ENCODE measurements around the gene PFKFB3. TPM values are rescaled to one million over a fixed set of nuclear protein-coding genes. Genes with fewer than 3 reads are reported as not detected.
"Not testable (repeated sequence)": the region's sequence is repeated elsewhere in the genome, so short reads cannot be mapped to it uniquely, and the experiment has no call there.

The PFKFB3 gene
- total RNA-seq, 2 donors from 2014 or later, result 23.4 to 70.7 TPM

DNA sequence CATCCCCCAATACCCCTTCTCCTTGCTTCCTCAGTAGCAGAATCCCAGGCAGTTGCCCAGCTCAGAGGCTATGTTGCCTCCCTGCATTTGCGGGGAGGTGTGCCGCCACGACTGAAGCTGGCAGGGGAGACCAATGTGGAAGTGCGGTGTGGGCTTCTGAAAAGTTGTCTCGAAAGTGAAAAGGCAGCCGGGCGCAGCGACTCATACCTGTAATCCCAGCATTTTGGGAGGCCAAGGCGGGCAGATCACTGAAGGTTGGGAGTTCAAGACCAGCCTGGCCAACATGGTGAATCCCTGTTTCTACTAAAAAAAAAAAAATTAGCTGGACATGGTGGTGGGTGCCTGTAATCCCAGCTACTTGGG is 15.9 kb upstream of the PFKFB3 start:
- intact Hi-C loops (cut with DNase I), result no loop called here
- Histone ChIP-seq H3K4me1 (peaks cover 5% of the 10 kb centered on the region), H3K9me3 (no peaks in the 10 kb centered on the region), H3K36me3 (no peaks in the 10 kb centered on the region), H3K27ac (no peak overlapping the region), H3K4me3 (no peak overlapping the region), H3K9ac (ENCODE audit: low read depth in 2 of 2, low read length in 2 of 2) (no peak overlapping the region), H3K27me3 (no peaks in the 10 kb centered on the region)
- TF ChIP-seq, protein P1, sequence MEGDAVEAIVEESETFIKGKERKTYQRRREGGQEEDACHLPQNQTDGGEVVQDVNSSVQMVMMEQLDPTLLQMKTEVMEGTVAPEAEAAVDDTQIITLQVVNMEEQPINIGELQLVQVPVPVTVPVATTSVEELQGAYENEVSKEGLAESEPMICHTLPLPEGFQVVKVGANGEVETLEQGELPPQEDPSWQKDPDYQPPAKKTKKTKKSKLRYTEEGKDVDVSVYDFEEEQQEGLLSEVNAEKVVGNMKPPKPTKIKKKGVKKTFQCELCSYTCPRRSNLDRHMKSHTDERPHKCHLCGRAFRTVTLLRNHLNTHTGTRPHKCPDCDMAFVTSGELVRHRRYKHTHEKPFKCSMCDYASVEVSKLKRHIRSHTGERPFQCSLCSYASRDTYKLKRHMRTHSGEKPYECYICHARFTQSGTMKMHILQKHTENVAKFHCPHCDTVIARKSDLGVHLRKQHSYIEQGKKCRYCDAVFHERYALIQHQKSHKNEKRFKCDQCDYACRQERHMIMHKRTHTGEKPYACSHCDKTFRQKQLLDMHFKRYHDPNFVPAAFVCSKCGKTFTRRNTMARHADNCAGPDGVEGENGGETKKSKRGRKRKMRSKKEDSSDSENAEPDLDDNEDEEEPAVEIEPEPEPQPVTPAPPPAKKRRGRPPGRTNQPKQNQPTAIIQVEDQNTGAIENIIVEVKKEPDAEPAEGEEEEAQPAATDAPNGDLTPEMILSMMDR (IDR thresholded peaks at IDR 0.05), result no peak
- no peak for DNase-seq

DNA sequence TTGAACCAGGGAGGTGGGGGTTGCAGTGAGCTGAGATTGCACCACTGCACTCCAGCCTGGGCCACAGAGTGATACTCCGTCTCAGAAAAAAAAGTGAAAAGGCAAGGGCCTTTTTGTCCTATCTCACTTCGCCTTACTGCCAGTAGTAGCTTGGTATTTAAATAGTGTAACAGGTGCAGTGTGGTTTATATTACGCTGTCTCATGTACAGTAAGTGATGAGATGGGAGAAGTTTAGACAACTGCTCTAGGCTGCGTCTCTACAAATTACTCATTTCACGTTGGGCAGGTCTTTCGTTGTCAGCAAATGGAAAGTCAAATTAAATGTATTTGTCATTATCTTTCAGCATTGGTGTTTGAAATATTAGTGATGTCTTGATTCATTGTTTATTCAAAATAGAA is 15.5 kb upstream of the PFKFB3 start:
- DNase-seq, result no peak
- Histone ChIP-seq H3K4me3 (no peak overlapping the region), H3K36me3 (no peaks in the 10 kb centered on the region), H3K4me1 (peaks cover 5% of the 10 kb centered on the region), H3K9ac (ENCODE audit: low read depth in 2 of 2, low read length in 2 of 2) (no peak overlapping the region), H3K27me3 (no peaks in the 10 kb centered on the region), H3K9me3 (no peaks in the 10 kb centered on the region), H3K27ac (no peak overlapping the region)
- TF ChIP-seq, protein P1 (IDR thresholded peaks at IDR 0.05), result no peak
- intact Hi-C loops (cut with DNase I), result no loop called here

DNA sequence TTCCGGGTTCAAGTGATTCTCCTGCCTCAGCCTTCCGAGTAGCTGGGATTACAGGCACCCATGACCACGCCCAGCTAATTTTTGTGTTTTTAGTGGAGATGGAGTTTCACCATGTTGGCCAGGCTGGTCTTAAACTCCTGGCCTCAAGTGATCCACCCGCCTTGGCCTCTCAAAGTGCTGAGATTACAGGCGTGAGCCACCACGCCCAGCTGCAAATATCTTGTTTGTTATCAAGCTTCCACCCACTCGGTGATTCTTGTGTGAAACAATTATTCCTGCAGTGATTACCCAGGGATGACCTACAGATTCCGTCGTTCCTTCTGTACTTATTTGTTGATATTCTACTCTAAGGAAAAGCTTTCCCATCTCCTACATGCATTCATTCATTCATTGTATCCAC is 12.7 kb upstream of the PFKFB3 start:
- H3K9ac ChIP-seq (ENCODE audit: low read depth in 2 of 2, low read length in 2 of 2); H3K4me3 ChIP-seq; intact Hi-C loops (cut with DNase I); H3K9me3 ChIP-seq; DNase-seq; H3K27me3 ChIP-seq; H3K27ac ChIP-seq; H3K36me3 ChIP-seq; H3K4me1 ChIP-seq: not testable (repeated sequence)

DNA sequence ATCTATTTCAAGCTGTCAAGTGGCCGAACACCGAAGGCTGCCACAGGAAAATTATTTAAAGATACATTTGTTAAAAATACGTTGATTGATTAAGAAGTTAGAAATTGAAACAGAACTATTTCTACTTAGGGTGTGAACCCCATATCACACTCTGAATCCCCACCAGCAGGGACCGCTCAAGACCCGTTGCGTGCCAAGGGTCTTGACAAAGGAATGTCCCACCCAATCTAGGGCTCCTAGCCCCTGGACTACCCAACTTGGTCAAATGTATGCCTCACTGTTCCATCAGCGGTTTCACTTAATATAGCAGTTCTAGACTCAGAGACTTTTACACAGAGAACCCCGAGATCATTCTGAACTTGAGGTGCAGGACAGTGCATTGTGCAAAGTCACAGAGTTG is 11.6 kb upstream of the PFKFB3 start:
- H3K4me1 ChIP-seq, result no peaks in the 10 kb centered on the region
- no peaks in the 10 kb centered on the region for H3K36me3 ChIP-seq
- H3K4me3 ChIP-seq, result no peak overlapping the region
- no peaks in the 10 kb centered on the region for H3K9me3 ChIP-seq
- intact Hi-C loops (cut with DNase I), result no loop called here
- no peak for DNase-seq
- no peak overlapping the region for H3K9ac ChIP-seq (ENCODE audit: low read depth in 2 of 2, low read length in 2 of 2)
- H3K27me3 ChIP-seq, result no peaks in the 10 kb centered on the region
- TF ChIP-seq, protein P1 (IDR thresholded peaks at IDR 0.05), result no peak
- no peak overlapping the region for H3K27ac ChIP-seq

DNA sequence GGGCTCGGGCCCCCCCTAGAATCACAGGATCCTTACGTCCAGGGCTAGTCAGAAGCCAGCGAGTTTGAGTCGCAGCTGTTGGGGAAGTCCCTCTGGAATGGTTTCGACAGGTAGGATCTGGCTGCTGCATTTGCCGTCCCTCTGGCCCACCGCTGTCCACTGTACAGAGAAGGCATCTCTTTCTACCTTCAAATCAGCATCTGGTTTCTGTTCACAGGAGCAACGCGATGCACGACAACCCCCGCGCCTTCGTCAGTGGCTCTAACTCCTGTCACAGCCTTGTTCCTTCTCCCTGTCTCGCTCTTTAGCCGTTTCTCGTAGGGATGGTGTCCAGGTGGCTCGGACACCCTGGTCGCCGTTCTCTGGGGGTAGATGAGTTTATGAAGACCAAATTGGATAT is 11.2 kb upstream of the PFKFB3 start:
- intact Hi-C loops (cut with DNase I), result no loop called here
- TF ChIP-seq, protein P1 (IDR thresholded peaks at IDR 0.05), result no peak
- Histone ChIP-seq H3K27me3 (no peaks in the 10 kb centered on the region), H3K27ac (no peak overlapping the region), H3K9ac (ENCODE audit: low read depth in 2 of 2, low read length in 2 of 2) (no peak overlapping the region), H3K9me3 (no peaks in the 10 kb centered on the region), H3K36me3 (no peaks in the 10 kb centered on the region), H3K4me1 (no peaks in the 10 kb centered on the region), H3K4me3 (no peak overlapping the region)
- DNase-seq, result no peak

DNA sequence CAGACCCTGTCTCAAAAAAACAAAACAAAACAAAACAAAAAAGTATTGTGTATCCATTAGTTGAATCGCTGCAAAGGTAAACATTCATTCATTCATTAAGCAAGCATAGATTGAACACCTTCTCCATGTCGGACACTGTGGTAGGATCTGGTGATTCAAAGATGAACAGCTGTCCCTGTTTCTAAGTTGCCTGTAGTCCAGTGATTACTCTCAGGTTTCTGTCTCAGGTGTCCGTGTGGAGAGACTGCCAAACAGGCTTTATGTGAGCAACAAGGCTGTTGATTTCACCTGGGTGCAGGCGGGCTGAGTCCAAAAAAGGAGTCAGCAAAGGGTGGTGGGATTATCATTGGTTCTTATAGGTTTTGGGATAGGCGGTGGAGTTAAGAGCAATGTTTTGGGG is 9.4 kb upstream of the PFKFB3 start:
- H3K9me3 ChIP-seq; DNase-seq; intact Hi-C loops (cut with DNase I); H3K36me3 ChIP-seq; H3K4me3 ChIP-seq; H3K27me3 ChIP-seq; H3K9ac ChIP-seq (ENCODE audit: low read depth in 2 of 2, low read length in 2 of 2); H3K27ac ChIP-seq; H3K4me1 ChIP-seq: not testable (repeated sequence)

DNA sequence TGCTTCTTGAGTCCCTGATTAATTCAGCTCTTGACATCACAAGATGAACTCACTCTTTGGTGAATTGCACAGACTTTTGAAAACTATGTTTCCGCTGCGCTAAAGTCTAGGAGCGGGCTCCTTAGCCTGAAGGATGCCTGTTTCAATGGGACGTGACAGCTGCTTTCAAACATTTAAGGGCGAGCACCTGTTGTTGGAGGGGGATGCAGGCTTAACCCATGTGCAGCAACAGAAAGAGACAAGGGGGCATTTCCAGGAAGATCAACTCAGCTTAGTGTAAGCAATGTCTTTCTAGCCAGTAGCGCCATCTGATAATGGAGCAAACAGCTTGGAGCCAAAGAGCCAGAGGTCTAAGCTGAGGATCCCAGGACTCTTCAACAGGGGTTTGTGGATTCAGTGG is 8.4 kb upstream of the PFKFB3 start:
- intact Hi-C loops (cut with DNase I), result no loop called here
- TF ChIP-seq, protein P1 (IDR thresholded peaks at IDR 0.05), result no peak
- H3K4me3 ChIP-seq, result no peak overlapping the region
- no peaks in the 10 kb centered on the region for H3K4me1 ChIP-seq
- no peak overlapping the region for H3K27ac ChIP-seq
- no peaks in the 10 kb centered on the region for H3K9me3 ChIP-seq
- DNase-seq, result no peak
- no peaks in the 10 kb centered on the region for H3K36me3 ChIP-seq
- H3K27me3 ChIP-seq, result no peaks in the 10 kb centered on the region
- no peak overlapping the region for H3K9ac ChIP-seq (ENCODE audit: low read depth in 2 of 2, low read length in 2 of 2)
